Activated naive CD8-positive, alpha-beta T cell treated with anti-CD3 and anti-CD28 coated beads, Interleukin-2, amount 50 U/mL, for 24 hours (primary cell): ENCODE measurements around the gene PRDM15.

Experiments
- ATAC-seq: fragments of 150-1000 bp; cut with Tn5 transposase; one replicate; pipeline ENCODE4 v1.10.0; 2021
- DNase-seq: peaks from one replicate; pipeline ENCODE4 v3.0.0; 2021
- H3K27ac Mint-ChIP-seq: one replicate; pipeline ENCODE4 v1.8.0; 2021; ENCODE audit warnings: mild to moderate bottlenecking, mixed read lengths
- H3K27me3 Mint-ChIP-seq: one replicate; pipeline ENCODE4 v1.8.0; 2021; ENCODE audit warnings: mixed read lengths
- H3K36me3 Mint-ChIP-seq: one replicate; pipeline ENCODE4 v1.8.0; 2021; ENCODE audit warnings: low read depth, mixed read lengths
- H3K4me1 Mint-ChIP-seq: one replicate; pipeline ENCODE4 v1.8.0; 2021; ENCODE audit warnings: mixed read lengths
- H3K4me3 Mint-ChIP-seq: one replicate; pipeline ENCODE4 v1.8.0; 2021; ENCODE audit warnings: mild to moderate bottlenecking, moderate library complexity, mixed read lengths
- H3K9me3 Mint-ChIP-seq: one replicate; pipeline ENCODE4 v1.8.0; 2021; ENCODE audit warnings: mixed read lengths

The PRDM15 gene

GRCh38 chr21:41917531-41917930 is 38.4 kb upstream of the PRDM15 start:
- H3K27me3 Mint-ChIP-seq, result no peaks in the 10 kb centered on the region
- H3K27ac Mint-ChIP-seq, result no peak overlapping the region
- peaks cover 17% of the 10 kb centered on the region for H3K36me3 Mint-ChIP-seq
- ATAC-seq, result no peak
- no peak overlapping the region for H3K4me3 Mint-ChIP-seq
- H3K9me3 Mint-ChIP-seq, result no peaks in the 10 kb centered on the region
- peaks cover 14% of the 10 kb centered on the region for H3K4me1 Mint-ChIP-seq
- no peak for DNase-seq

DNA sequence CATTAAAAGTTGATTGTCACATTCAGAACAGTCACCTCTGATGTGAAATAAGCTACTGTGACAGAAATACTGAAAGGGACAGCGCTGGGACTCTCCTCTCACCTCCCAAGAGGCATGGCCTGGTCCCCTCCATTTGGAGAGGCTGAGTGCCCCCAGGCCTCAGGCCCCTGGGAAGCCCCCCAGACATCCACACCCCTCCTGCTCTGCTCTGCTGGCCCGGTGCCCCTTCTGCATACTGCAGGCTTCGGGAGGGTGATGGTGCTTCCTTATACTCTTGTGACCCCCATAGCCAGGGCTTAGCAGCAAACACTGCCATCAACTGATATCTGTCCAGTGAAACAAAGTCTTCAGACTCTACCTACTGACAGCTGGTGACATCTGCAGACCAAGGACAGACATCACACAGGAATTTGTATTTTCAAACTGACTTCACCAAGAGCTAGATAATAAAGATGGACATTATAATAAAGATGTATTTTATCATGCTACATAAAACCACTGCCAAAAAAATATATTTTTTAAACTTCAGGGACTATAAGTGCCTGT is 37.8 kb upstream of the PRDM15 start:
- H3K9me3 Mint-ChIP-seq, result no peaks in the 10 kb centered on the region
- H3K4me3 Mint-ChIP-seq, result no peak overlapping the region
- peaks cover 10% of the 10 kb centered on the region for H3K4me1 Mint-ChIP-seq
- H3K27ac Mint-ChIP-seq, result no peak overlapping the region
- H3K36me3 Mint-ChIP-seq, result peaks cover 19% of the 10 kb centered on the region
- ATAC-seq (no peak), DNase-seq (no peak)
- no peaks in the 10 kb centered on the region for H3K27me3 Mint-ChIP-seq

GRCh38 chr21:41914965-41915364 is 35.8 kb upstream of the PRDM15 start:
- Mint-ChIP-seq H3K36me3 (peaks cover 17% of the 10 kb centered on the region), H3K9me3 (no peaks in the 10 kb centered on the region), H3K27ac (no peak overlapping the region), H3K27me3 (no peaks in the 10 kb centered on the region), H3K4me1 (no peaks in the 10 kb centered on the region), H3K4me3 (no peak overlapping the region)
- ATAC-seq (no peak), DNase-seq (no peak)

- H3K4me1 Mint-ChIP-seq, result no peaks in the 10 kb centered on the region
- H3K9me3 Mint-ChIP-seq, result no peaks in the 10 kb centered on the region
- H3K4me3 Mint-ChIP-seq, result no peak overlapping the region
- no peak for DNase-seq
- no peak overlapping the region for H3K27ac Mint-ChIP-seq
- ATAC-seq, result no peak
- peaks cover 17% of the 10 kb centered on the region for H3K36me3 Mint-ChIP-seq
- H3K27me3 Mint-ChIP-seq, result no peaks in the 10 kb centered on the region
Observed at GRCh38 chr21:41914358-41914757, 35.2 kb upstream of the PRDM15 start.

DNA sequence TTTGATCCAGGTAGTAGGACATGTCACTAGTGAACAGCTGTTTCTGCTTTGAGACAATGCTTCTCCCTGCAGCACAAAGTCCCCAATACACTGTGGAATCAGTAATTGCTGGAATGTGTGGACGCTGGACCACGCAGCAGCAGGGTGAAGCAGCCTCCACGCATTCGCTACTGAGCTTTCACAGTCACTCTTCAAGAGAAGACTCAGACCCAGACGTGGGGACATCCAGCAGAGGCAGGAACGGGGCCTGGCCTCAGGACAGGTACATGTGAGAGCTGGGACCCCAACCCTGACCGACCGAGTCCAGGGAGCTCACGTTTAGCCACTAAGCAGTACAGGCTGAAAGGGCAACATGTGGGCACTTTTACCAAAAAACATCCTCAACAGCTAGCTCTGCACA is 34.1 kb upstream of the PRDM15 start:
- Mint-ChIP-seq H3K27me3 (no peaks in the 10 kb centered on the region), H3K27ac (no peak overlapping the region), H3K9me3 (no peaks in the 10 kb centered on the region), H3K4me1 (no peaks in the 10 kb centered on the region), H3K36me3 (peaks cover 17% of the 10 kb centered on the region), H3K4me3 (no peak overlapping the region)
- ATAC-seq, result no peak
- DNase-seq, result no peak

DNA sequence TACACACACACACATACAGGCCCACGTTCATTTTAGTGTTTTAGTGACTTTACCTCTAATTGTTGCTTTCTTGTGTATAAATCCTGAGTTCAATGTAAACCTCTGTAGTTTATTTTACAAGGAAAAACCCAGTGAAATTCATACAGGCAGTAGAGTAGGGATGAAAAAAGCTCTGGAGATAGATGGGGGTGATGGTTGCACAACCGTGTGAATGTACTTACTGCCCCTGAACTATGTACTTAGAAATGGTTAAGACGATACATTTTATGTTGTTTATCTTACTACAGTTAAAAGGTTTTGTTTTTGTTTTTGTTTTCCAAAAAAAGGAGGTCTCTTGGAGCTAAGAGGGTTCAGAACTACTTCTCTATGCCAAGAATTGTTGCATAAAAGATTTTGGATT is 29.7 kb upstream of the PRDM15 start:
- DNase-seq (no peak), ATAC-seq (no peak)
- Mint-ChIP-seq H3K9me3 (no peaks in the 10 kb centered on the region), H3K36me3 (peaks cover 18% of the 10 kb centered on the region), H3K27me3 (no peaks in the 10 kb centered on the region), H3K4me1 (no peaks in the 10 kb centered on the region), H3K4me3 (no peak overlapping the region), H3K27ac (no peak overlapping the region)

DNA sequence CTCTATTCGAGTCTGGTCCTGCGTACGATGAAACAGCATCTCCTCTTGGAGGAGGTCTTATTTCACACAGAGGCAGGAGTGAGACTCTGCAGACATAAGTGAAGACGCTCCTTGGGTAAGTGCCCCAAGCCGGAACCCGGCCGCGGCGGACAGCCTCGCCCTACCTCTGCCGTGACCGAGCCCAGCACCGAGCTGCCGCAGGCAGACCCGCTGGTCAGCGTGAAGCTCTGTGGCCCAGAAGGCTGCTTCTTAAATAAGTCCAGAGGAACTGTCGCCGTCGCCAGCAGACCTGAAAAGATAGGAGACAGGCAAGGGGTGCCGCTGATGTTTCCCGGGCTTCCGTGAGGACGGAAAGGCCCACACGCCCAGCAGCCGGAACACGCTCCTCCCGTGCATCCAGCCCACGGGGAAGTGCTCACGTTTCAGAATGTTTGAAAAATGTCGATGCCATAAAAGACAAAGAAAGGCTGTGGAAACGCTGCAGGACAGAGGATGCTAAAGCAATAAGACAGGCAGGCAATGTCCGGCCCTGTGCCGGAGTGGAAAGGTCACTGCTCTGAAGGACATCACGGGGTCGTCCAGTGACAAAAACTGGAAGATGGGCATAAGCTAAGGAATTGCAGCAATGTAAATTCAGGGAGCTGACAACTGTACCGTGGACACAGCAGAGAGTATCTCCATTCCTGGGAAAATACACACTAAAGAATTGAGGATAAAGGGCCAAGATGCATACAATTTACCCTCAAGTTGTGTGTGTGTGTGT is 28.5 kb upstream of the PRDM15 start:
- ATAC-seq (no peak), DNase-seq (no peak)
- Mint-ChIP-seq H3K4me3 (no peak overlapping the region), H3K9me3 (no peaks in the 10 kb centered on the region), H3K36me3 (peaks cover 15% of the 10 kb centered on the region), H3K4me1 (no peaks in the 10 kb centered on the region), H3K27me3 (no peaks in the 10 kb centered on the region), H3K27ac (no peak overlapping the region)

- Mint-ChIP-seq H3K36me3 (peaks cover 16% of the 10 kb centered on the region), H3K4me1 (peaks cover 4% of the 10 kb centered on the region), H3K27me3 (no peaks in the 10 kb centered on the region), H3K9me3 (no peaks in the 10 kb centered on the region), H3K27ac (no peak overlapping the region), H3K4me3 (no peak overlapping the region)
- no peak for ATAC-seq
- no peak for DNase-seq
Observed at GRCh38 chr21:41906770-41907169, 27.6 kb upstream of the PRDM15 start.

- Mint-ChIP-seq H3K4me3 (no peak overlapping the region), H3K9me3 (no peaks in the 10 kb centered on the region), H3K36me3 (peaks cover 27% of the 10 kb centered on the region), H3K27ac (no peak overlapping the region), H3K4me1 (peaks cover 32% of the 10 kb centered on the region), H3K27me3 (no peaks in the 10 kb centered on the region)
- DNase-seq, result no peak
- no peak for ATAC-seq
Observed at GRCh38 chr21:41903559-41904351, 24.6 kb upstream of the PRDM15 start.

GRCh38 chr21:41902946-41903345 is 23.8 kb upstream of the PRDM15 start:
- no peaks in the 10 kb centered on the region for H3K9me3 Mint-ChIP-seq
- no peak overlapping the region for H3K4me3 Mint-ChIP-seq
- no peak overlapping the region for H3K27ac Mint-ChIP-seq
- ATAC-seq, result no peak
- H3K4me1 Mint-ChIP-seq, result peaks cover 37% of the 10 kb centered on the region
- no peaks in the 10 kb centered on the region for H3K27me3 Mint-ChIP-seq
- DNase-seq, result no peak
- peaks cover 29% of the 10 kb centered on the region for H3K36me3 Mint-ChIP-seq

DNA sequence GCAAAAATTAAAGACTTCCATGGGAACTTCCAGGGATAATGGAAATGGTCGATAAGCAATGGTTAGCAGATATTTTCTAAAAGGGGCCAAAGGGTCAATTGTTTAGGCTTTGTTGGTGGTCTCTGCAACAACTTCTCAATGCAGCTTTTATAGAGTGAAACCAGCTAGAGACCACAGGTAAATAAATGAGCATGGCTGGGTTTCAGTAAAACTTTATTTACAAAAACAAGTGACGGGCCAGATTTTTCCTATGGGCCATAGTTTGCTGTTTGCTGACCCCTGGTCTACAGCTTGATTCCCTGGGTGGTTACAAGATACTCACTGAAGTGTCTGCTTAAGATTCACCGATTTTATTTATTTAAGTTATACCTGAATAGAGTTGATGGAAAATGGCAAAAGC is 22.6 kb upstream of the PRDM15 start:
- Mint-ChIP-seq H3K4me3 (no peak overlapping the region), H3K4me1 (peaks cover 41% of the 10 kb centered on the region), H3K36me3 (peaks cover 28% of the 10 kb centered on the region), H3K9me3 (no peaks in the 10 kb centered on the region), H3K27ac (no peak overlapping the region), H3K27me3 (no peaks in the 10 kb centered on the region)
- no peak for DNase-seq
- no peak for ATAC-seq

DNA sequence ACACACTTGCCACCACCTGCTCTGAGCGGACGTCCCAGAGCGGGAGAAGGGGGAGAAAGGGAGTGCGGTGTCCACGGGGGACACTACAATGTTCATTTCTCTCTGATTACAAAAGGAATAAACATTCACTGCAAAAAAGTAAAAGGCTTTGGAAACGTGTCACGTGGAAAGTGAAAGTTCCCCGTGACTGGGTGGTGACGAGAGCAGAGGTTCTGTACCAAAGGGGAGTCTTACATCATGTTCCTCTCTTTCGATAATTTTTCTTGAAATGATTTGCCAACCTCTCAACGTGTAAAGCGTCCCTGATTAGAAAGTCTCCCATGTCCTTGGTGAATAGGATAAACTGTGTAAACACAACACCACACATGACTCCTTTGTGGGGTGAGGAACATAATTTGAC is 22.0 kb upstream of the PRDM15 start:
- peaks cover 24% of the 10 kb centered on the region for H3K36me3 Mint-ChIP-seq
- no peaks in the 10 kb centered on the region for H3K27me3 Mint-ChIP-seq
- H3K4me1 Mint-ChIP-seq, result peaks cover 48% of the 10 kb centered on the region
- no peaks in the 10 kb centered on the region for H3K9me3 Mint-ChIP-seq
- H3K27ac Mint-ChIP-seq, result peak overlapping the region; percentile 91
- no peak overlapping the region for H3K4me3 Mint-ChIP-seq
- peak; percentile 19 for ATAC-seq
- DNase-seq, result peak; percentile 40

DNA sequence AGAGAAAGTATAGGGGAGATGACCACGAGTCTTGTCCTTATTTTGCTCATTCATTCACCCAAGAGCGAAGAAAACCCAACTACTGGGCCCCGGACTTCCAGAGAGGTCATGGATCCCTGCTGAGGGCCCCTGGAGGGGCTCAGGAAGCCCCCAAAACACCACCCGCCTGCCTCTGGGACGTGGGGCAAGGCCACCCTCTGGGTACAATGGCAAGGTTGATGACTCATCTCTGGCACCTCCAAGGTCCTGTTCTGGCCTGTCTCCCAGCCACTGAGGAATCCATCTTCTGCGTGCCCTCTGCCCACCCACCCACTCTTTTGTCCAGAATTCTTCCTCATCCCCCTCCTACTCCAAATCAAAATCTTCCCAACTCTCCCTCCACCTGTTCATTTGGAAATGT is 21.3 kb upstream of the PRDM15 start:
- Mint-ChIP-seq H3K36me3 (peaks cover 23% of the 10 kb centered on the region), H3K9me3 (no peaks in the 10 kb centered on the region), H3K27me3 (no peaks in the 10 kb centered on the region), H3K4me1 (peaks cover 54% of the 10 kb centered on the region), H3K4me3 (no peak overlapping the region), H3K27ac (peak overlapping the region; percentile 92)
- DNase-seq (no peak), ATAC-seq (no peak)

- Mint-ChIP-seq H3K4me1 (peaks cover 58% of the 10 kb centered on the region), H3K27ac (peak overlapping the region; percentile 92), H3K36me3 (peaks cover 22% of the 10 kb centered on the region), H3K9me3 (no peaks in the 10 kb centered on the region), H3K27me3 (no peaks in the 10 kb centered on the region), H3K4me3 (peak overlapping the region; percentile 61)
- ATAC-seq (peak; percentile 91), DNase-seq (peak; percentile 73)
Observed at GRCh38 chr21:41899426-41900202, 20.5 kb upstream of the PRDM15 start.
